Stimulated activated CD8-positive, alpha-beta memory T cell treated with anti-CD3 and anti-CD28 coated beads, Interleukin-12 subunit alpha, Interleukin-12 subunit beta, amount 100 ng/mL, for 1 hour (primary cell): ENCODE results near the gene RFX7.
"Not testable (repeated sequence)": the region's sequence is repeated elsewhere in the genome, so short reads cannot be mapped to it uniquely, and the experiment has no call there.

Experiments
- DNase-seq: peaks from one replicate; pipeline ENCODE4 v3.0.0-alpha.2; 2020; ENCODE audit warnings: low read depth

RFX7 gene

GRCh38 chr15:56205061-56205876, 38.4 kb downstream of the RFX7 start:
- no peak for DNase-seq

DNA sequence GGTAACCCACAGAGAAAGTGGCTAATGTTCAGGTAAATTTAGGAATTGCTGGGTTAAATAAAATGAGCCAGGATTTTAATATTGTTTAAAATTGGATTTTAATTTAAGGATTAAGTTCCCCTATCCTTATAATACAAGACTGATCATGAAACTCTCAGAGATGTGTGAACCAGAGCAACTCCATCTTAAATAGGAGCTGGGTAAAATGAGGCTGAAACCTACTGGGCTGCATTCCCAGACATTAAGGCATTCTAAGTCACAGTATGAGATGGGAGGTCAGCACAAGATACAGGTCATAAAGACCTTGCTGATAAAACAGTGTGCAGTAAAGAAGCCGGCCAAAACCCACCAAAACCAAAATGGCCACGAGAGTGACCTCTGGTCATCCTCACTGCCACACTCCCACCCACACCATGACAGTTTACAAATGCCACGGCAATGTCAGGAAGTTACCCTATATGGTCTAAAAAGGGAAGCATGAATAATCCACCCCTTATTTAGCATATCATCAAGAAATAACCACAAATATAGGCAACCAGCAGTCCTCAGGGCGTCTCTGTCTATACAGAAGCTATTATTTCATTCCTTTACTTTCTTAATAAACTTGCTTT, 40.3 kb downstream of the RFX7 start:
- DNase-seq, result not testable (repeated sequence)

DNA sequence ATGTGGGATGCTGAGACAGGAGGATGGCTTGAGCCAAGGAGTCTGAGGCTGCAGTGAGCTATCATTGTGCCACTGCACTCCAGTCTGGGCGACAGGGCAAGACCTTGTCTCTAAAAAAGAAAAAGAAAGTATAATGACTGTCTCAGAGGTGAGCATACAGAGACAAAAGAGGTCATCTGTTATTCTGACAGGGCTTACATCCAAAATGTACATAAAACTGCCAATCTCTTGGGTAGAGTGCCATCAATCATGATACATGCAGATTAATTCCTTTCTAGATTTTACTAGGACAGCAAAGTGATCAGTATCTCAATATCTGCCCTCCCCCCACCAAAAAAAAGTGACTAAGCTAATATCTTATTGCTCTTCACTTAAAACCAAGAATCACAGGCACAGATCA, 41.0 kb downstream of the RFX7 start:
- DNase-seq, result no peak

- no peak for DNase-seq
Observed at GRCh38 chr15:56199038-56199437, 44.6 kb downstream of the RFX7 start.

DNA sequence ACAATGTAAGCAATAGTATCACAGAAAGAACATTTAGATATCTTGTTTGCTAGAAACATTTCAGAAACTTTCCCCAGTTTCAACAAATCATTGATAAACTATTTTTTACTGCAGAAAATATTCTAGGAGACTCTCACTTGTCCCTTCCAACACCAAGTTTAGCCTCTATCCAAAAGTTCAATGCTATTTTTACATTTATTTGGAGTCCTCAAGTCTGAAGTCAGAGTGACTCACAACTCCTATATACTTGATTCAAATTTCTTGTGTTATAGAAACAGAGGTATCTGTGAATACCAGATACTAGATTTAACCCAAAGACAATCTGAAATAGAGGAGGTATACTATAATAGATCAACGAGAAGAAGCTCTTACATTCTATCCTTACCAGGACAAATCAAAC, 49.6 kb downstream of the RFX7 start:
- no peak for DNase-seq

DNA sequence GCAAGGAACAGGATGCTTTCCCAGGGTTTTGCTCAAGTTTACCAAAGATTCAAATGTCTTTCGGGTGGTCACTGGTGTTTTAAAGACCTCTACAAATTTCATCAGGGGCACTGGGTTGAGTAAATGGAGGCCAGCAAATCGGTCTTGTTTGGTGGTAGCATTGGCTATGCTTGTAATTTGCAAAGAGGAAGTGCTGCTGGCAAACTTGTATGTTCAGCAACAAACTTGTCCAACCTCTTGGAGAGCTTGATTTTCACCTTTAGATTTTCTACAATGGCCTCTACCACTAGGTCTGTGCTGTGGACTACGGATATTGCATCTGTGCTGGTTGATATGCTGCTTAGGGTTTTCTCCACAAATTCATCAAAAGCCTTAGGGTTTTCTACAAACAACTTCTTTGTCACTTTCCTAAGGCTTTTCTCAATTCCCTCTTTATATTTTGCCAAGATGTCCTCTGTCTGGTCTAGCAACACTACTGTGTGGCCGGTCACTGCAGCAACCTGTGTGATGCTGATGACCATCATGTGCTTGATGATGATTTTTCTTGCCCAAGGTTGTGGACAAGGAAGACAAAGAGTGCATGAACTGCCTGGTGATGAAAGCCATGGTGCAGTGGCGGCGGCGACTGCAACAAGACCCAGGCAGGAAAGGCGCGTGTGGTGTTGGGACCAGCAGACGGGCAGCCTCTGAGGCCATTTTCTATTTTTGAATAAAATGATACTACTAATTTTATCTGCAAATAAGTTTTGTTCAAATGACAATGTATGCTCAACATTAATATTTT, 50.8 kb downstream of the RFX7 start:
- no peak for DNase-seq

DNA sequence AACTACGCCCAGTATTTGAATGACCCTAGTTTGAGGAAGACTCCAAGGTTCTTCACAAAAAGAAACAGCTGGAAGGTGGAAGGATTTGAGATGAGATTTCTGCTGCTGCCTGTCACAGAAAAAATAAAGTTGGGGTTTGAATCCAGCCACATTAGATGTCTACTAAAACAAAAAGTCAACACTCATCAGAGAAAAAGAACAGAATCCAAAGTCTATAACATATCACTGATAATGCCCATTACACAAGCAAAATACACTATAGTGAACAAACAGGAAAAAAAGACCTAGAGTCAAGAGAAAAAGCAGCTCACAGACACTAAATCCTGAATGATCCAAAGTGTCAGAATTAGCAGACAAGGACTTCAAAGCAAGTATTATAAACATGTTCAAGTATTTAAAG, 56.0 kb downstream of the RFX7 start:
- DNase-seq, result no peak

GRCh38 chr15:56185980-56186379, 57.7 kb downstream of the RFX7 start:
- no peak for DNase-seq

DNA sequence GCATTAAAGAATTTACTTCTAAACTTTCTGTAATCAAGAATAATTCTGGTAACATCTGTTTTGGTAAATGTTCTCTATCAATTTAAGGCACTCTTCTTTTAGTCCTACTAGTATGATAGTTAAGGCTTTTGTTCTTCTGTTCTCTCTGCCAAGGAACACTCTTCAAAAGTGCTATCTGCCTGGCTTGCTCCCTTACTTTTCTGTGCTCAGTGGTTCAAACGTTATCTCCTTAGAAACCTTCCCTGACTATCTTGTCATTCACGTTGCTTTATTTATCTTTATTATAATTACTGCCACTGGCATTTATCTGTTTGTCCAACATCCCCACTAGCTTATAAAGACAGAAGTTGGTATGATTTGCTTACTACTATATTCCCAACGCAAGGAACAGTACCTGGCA, 59.2 kb downstream of the RFX7 start:
- no peak for DNase-seq

- no peak for DNase-seq
Observed at GRCh38 chr15:56180851-56181250, 62.8 kb downstream of the RFX7 start.

DNA sequence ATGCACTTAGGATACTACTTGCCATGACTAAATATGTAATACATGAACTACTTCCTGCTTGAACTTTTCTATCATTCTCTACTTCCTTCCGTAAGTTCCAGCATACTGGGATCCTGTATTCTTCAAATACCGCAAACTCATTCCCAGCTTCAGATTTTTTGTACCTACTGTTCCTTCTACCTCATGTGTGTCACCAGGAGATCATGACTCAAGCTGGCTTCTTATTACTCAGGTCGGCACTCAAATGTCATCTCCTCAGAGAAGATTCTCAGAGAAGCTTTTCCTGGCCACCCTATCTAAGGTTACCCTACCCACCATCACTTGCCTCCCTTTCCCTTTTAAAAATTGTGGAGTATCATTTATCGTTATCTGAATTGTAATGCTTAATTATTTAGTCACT, 66.7 kb downstream of the RFX7 start:
- DNase-seq, result no peak

DNA sequence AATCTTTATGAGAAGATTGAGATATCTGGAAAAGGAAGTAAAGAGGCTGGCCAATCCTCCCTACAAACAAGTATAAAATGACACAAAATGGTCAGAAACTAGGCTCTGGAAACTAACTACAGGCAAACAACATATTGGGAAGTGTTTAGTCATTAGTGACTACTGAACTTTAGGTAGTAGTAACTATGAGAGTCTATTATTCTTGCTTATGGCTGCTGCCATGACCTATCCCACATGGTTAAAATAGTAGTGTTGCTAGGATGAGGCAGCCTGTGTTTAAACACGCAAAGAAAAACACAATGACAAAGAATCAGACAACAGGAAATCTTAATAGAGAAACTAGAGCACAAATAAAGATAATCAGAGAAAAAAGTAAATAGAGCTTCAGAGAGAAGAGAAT, 67.9 kb downstream of the RFX7 start:
- DNase-seq, result no peak

- no peak for DNase-seq
Observed at GRCh38 chr15:56174649-56175048, 69.0 kb downstream of the RFX7 start.

DNA sequence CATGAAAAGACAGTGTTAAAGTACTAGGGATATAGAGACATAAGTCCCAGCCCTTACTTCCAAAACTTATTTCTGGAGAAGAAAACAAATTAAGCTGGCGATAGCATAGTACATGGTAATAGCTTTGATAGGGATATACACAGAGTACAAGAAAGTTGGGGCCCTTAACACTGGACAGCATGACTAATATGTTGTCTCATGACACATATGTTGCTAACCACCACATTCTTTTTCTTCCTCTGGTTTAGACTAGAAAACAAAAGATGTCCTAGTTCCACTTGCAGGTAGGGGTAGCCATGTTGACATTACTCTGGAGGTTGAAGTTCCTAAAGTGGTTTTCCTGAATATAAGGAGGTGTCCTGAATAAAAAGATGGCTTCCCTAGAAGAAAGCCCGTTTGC, 75.3 kb downstream of the RFX7 start:
- no peak for DNase-seq

DNA sequence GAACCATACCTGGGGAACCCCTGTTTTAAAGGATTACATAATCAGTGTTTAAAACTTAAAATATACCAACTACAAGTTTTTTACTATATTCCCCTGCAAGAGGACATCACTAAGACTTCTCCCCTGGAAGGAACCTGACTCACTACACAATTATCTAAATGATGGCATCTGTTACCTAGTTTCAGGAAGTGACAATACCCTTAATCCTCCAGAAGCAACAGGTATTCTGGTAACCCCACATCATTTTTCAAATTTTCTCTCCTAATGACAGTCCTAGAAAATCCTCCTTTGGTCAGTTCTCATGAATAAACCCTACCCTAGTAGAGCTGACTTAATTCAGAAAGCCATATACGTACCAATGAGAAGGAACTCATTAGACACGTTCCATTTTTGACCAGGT, 78.4 kb downstream of the RFX7 start:
- DNase-seq, result no peak

DNA sequence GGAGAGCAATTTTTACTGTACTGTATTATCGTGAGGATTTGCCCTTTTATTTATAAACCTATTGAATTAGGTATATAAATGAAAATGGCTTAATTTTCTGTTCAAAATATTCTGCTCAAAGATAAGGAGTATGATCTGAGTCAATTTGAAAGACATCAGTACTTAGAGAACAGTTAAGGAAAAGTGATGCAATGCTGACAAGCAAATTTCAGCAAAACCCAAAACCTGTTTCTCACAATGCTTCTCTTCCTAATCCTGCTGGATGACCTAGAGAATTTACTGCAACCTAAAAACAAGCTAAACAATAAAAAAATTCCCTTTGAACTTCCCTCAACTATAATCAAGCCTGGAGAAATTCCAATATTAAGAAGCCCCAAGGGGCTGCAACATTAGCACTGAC, 82.7 kb downstream of the RFX7 start:
- no peak for DNase-seq

- DNase-seq, result no peak
Observed at GRCh38 chr15:56156877-56157276, 86.8 kb downstream of the RFX7 start.

- DNase-seq, result not testable (repeated sequence)
Observed at GRCh38 chr15:56155278-56155677, 88.4 kb downstream of the RFX7 start.

- not testable (repeated sequence) for DNase-seq
Observed at GRCh38 chr15:56154768-56155167, 88.9 kb downstream of the RFX7 start.

DNA sequence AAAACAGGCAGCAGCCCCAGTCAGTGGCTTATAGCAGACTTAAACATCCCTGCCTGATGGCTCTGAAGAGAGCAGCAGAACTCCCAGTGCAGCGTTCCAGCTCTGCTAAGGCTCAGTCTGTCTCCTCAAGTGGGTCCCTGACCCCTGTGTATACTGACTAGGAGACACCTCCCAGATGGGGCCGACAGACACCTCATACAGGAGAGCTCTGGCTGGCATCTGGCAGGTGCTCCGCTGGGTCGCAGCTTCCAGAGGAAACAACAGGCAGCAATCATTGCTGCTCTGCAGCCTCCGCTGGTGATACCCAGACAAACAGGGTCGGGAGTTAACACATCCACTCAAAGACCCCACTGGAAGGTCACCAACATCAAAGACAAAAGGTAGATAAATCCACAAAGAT, 93.5 kb downstream of the RFX7 start:
- no peak for DNase-seq

- DNase-seq, result no peak
Observed at GRCh38 chr15:56148064-56148463, 95.6 kb downstream of the RFX7 start.

DNA sequence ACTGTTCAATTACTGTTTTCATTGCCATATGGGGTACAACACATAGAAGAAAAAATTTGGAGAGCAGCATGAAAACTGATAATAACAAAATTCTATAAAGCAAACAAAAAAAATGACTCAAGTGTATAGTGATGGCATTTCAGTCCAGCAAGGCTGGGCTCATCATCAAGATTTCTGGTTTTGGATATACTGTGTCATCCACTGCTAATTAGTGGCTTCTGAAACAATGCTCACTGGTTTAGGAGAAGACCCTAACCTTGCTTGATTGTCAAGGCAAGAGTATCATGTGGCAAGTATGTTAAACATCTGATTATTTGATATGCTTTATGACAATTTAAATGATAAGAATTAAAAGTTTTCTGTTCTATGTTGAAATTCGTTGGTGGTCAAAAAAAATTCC, 96.9 kb downstream of the RFX7 start:
- no peak for DNase-seq

- no peak for DNase-seq
Observed at GRCh38 chr15:56128081-56128480, 115.6 kb downstream of the RFX7 start.
